GM12878 (cell line): ENCODE results near the gene OR2V1. TPM values are rescaled to one million over a fixed set of nuclear protein-coding genes. Genes with fewer than 3 reads are reported as not detected.
A peak's percentile ranks its signal among the peaks of the same experiment; 100 is the strongest.

ENCODE experiments used
- BMI1 ChIP-seq: fragments of 450-650 bp; IDR thresholded peaks from 2 replicates; pipeline ENCODE4 v1.6.1; 2016; ENCODE audit warnings: mild to moderate bottlenecking, moderate library complexity, borderline replicate concordance
- CREM ChIP-seq: IDR thresholded peaks from 2 replicates; pipeline ENCODE4 v1.6.1; 2014; ENCODE audit warnings: antibody characterized with exemption, low read depth
- ETV6 ChIP-seq, 2 experiments: fragments of 450-650 bp in 1 of 2; IDR thresholded peaks in 1 of 2; conservative IDR thresholded peaks in 1 of 2; 2 replicates each; pipeline ENCODE4 v1.6.1; 2014; ENCODE audit warnings: antibody characterized with exemption in 1 of 2, borderline replicate concordance in 1 of 2, low read depth in 1 of 2, mild to moderate bottlenecking in 1 of 2, moderate library complexity in 1 of 2
- IKZF2 ChIP-seq, 2 experiments: fragments of 450-650 bp; IDR thresholded peaks; 2 replicates each; pipeline ENCODE4 v1.6.1; 2017; ENCODE audit warnings: mild to moderate bottlenecking in 2 of 2, moderate library complexity in 2 of 2
- JUNB ChIP-seq: IDR thresholded peaks from 2 replicates; pipeline ENCODE4 v1.6.1; 2016; ENCODE audit warnings: antibody characterized with exemption, mild to moderate bottlenecking
- LARP7 ChIP-seq: fragments of 450-650 bp; IDR thresholded peaks from 2 replicates; pipeline ENCODE4 v1.6.1; 2017; ENCODE audit warnings: mild to moderate bottlenecking
- PKNOX1 ChIP-seq: fragments of 450-650 bp; IDR thresholded peaks from 2 replicates; pipeline ENCODE4 v1.6.1; 2016; ENCODE audit warnings: mild to moderate bottlenecking
- RUNX3 ChIP-seq: IDR thresholded peaks from 2 replicates; pipeline ENCODE4 v1.6.1; 2012; ENCODE audit warnings: low read length, inconsistent platforms
- ZBTB4 ChIP-seq: fragments of 450-650 bp; formaldehyde crosslinking; IDR thresholded peaks from 2 replicates; pipeline ENCODE4 v1.4.0; 2022; ENCODE audit warnings: mild to moderate bottlenecking, moderate library complexity
- ZSCAN29 ChIP-seq: fragments of 450-650 bp; IDR thresholded peaks from 2 replicates; pipeline ENCODE4 v1.6.1; 2017; ENCODE audit warnings: mild to moderate bottlenecking, moderate library complexity
- polyA plus RNA-seq, 11 experiments: library from polyadenylated mRNA; depleted of rRNA in 4 of 11; unstranded in 6 of 11; stranded (reverse) in 5 of 11; fragments of >200 nt; fragmentation: Nextera tagmentation in 4 of 11; fragmentation: Illumina TruSeq in 1 of 11; extraction: Ambion mirVana in 4 of 11; extraction: Trizol in 1 of 11; gene quantifications; 1 replicate in 1 of 11; 2 replicates in 10 of 11; pipeline versions ENCODE4 v1.2.1 to v1.2.3, GENCODE V29; 2011 to 2016; ENCODE audit warnings: inconsistent platforms in 2 of 11, missing spikeins in 2 of 11, low read depth in 1 of 11
- total RNA-seq, 4 experiments: library from RNA; depleted of rRNA in 3 of 4; stranded (reverse); fragments of >200 nt in 3 of 4; fragmentation: Illumina TruSeq in 1 of 4; extraction: Trizol in 1 of 4; gene quantifications; 2 replicates each; pipeline versions ENCODE4 v1.2.1 to v1.2.3, GENCODE V29; 2013 to 2021
- TF ChIP-seq, protein P1 (sequence below): fragments of 450-650 bp; IDR thresholded peaks from 2 replicates; pipeline ENCODE4 v1.6.1; 2017; ENCODE audit warnings: mild to moderate bottlenecking, moderate library complexity

The OR2V1 gene
- total and polyA plus RNA-seq, 10 of the 15 experiments (the other 5 are each of a cell fraction or from before 2014, with no cell fraction given) = 0.20 to 4.4 TPM; not detected in 8

DNA sequence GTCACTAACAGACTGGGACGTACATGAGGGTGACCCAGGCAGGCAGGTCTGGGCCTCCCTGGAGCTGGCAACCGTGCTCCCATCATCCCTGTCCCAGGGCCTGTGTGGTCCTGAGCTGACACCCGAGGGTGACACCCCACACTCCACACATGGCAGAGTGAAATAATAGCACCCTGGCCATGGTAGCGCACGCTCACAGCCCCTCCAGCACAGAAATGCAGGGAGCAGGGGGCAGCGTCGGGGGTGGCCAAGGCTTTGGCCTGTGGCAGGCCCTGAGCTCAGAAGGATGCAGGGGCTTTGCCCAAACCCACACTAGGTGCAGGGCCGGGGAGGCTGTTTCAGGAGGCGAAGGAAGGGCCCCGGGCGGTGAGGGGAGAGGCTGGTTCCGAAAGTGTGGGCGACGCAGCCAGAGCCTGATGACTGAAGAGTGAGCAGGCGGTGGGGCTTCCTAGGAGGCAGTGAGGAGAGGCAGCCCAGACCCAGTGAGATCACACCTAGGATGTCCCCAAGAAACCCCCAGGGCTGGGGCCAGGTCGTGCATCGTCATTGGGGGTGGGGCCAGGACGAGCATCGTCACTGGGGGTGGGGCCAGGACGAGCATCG is 29.3 kb upstream of the OR2V1 start (continued):
- TF ChIP-seq CREM (peak; percentile 71; the same call in 1 of the 2 replicates), RUNX3 (0 out of 2 replicates have a peak, but pooled peaks have one; percentile 17), IKZF2 (IDR thresholded peaks at IDR 0.05) (peak in 1 of 2 experiments; percentile 33; a peak in 1 of 4 replicates), LARP7 (peak; percentile 73), PKNOX1 (0 out of 2 replicates have a peak, but pooled peaks have one; percentile 10), BMI1 (no peak), JUNB (0 out of 2 replicates have a peak, but pooled peaks have one; percentile 10), ETV6 (conservative IDR thresholded peaks at IDR 0.05 in 1 of 2, IDR thresholded peaks at IDR 0.05 in 1 of 2; ENCODE audit: borderline replicate concordance in 1 of 2, low read depth in 1 of 2) (no peak), ZSCAN29 (no peak), ZBTB4 (CRISPR knock-in tag) (no peak)
- TF ChIP-seq, protein P1, sequence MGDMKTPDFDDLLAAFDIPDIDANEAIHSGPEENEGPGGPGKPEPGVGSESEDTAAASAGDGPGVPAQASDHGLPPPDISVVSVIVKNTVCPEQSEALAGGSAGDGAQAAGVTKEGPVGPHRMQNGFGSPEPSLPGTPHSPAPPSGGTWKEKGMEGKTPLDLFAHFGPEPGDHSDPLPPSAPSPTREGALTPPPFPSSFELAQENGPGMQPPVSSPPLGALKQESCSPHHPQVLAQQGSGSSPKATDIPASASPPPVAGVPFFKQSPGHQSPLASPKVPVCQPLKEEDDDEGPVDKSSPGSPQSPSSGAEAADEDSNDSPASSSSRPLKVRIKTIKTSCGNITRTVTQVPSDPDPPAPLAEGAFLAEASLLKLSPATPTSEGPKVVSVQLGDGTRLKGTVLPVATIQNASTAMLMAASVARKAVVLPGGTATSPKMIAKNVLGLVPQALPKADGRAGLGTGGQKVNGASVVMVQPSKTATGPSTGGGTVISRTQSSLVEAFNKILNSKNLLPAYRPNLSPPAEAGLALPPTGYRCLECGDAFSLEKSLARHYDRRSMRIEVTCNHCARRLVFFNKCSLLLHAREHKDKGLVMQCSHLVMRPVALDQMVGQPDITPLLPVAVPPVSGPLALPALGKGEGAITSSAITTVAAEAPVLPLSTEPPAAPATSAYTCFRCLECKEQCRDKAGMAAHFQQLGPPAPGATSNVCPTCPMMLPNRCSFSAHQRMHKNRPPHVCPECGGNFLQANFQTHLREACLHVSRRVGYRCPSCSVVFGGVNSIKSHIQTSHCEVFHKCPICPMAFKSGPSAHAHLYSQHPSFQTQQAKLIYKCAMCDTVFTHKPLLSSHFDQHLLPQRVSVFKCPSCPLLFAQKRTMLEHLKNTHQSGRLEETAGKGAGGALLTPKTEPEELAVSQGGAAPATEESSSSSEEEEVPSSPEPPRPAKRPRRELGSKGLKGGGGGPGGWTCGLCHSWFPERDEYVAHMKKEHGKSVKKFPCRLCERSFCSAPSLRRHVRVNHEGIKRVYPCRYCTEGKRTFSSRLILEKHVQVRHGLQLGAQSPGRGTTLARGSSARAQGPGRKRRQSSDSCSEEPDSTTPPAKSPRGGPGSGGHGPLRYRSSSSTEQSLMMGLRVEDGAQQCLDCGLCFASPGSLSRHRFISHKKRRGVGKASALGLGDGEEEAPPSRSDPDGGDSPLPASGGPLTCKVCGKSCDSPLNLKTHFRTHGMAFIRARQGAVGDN = peak; percentile 46; the same call in 1 of the 2 replicates
